LoVo (cell line): ENCODE results near the gene CDR2L.
A peak's percentile ranks its signal among the peaks of the same experiment; 100 is the strongest.
"Not testable (repeated sequence)": the region's sequence is repeated elsewhere in the genome, so short reads cannot be mapped to it uniquely, and the experiment has no call there.

Source experiments
- DNase-seq: peaks from one replicate; pipeline ENCODE4 v3.0.0-alpha.2; 2016; ENCODE audit warnings: low spot score

The CDR2L gene

GRCh38 chr17:74981979-74982662 is 5.3 kb upstream of the CDR2L start:
- peak; percentile 83 for DNase-seq

- not testable (repeated sequence) for DNase-seq
These were observed 4.6 kb upstream of the CDR2L start for GRCh38 chr17:74982663-74983313.

- DNase-seq, result no peak
These were observed 1.2 kb upstream of the CDR2L start for GRCh38 chr17:74986206-74986576.

GRCh38 chr17:74987909-74988711 is 678 bp downstream of the CDR2L start:
- peak; percentile 47 for DNase-seq

- no peak for DNase-seq
These were observed 3.2 kb downstream of the CDR2L start for GRCh38 chr17:74990581-74991105.

GRCh38 chr17:74992223-74992622 is 4.8 kb downstream of the CDR2L start:
- no peak for DNase-seq

- no peak for DNase-seq
These were observed 7.0 kb downstream of the CDR2L start for GRCh38 chr17:74994440-74994839.

GRCh38 chr17:74995847-74996246 is 8.4 kb downstream of the CDR2L start:
- no peak for DNase-seq

- DNase-seq, result no peak
These were observed 11.4 kb downstream of the CDR2L start for GRCh38 chr17:74998783-74999182.

- no peak for DNase-seq
These were observed 12.1 kb downstream of the CDR2L start for GRCh38 chr17:74999523-74999922.

- DNase-seq, result no peak
These were observed 14.7 kb downstream of the CDR2L start for GRCh38 chr17:75001915-75002843.

- no peak for DNase-seq
These were observed 15.9 kb downstream of the CDR2L start for GRCh38 chr17:75003070-75003956.

- no peak for DNase-seq
These were observed 16.5 kb downstream of the CDR2L start for GRCh38 chr17:75003957-75004355.

- no peak for DNase-seq
These were observed 16.9 kb downstream of the CDR2L start for GRCh38 chr17:75004371-75004770.

- DNase-seq, result no peak
These were observed 17.9 kb downstream of the CDR2L start for GRCh38 chr17:75005291-75005690.

GRCh38 chr17:75006084-75006483 is 18.7 kb downstream of the CDR2L start:
- DNase-seq, result not testable (repeated sequence)

GRCh38 chr17:75006653-75007052 is 19.2 kb downstream of the CDR2L start:
- no peak for DNase-seq

- DNase-seq, result no peak
These were observed 20.9 kb downstream of the CDR2L start for GRCh38 chr17:75008373-75008772.

- no peak for DNase-seq
These were observed 21.8 kb downstream of the CDR2L start for GRCh38 chr17:75009139-75009724.

GRCh38 chr17:75010683-75011400 is 23.4 kb downstream of the CDR2L start:
- DNase-seq, result no peak
